ENCODE data around the gene RAMP1.
"Not testable (repeated sequence)": the region's sequence is repeated elsewhere in the genome, so short reads cannot be mapped to it uniquely, and the experiment has no call there.

The RAMP1 gene

DNA sequence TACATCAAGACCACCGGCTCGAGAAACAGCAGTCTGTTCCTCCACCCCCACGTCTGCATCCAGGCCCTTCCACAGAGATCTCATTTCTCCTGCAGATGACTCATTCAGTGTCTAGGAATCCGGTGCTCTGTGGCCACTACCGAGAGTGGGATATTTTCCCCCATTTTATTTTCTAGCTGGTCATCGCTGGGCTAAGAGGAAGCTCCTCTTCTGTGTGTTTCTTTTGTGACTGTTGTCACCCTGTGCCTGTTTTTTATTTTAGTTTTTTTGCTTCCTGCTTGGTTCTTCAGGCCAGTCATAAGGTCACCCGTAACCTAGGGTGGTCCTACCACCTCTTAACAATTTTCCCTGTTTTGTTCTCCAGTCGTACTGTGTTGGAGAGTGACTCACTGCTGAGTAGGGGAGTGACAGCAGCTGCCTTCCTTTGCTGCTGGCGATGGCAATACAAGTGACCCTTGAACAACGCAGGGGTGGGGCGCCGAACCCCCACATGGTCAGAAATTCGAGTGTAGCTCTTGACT, 6.7 kb downstream of the RAMP1 start:
- TF ChIP-seq, protein P1, sequence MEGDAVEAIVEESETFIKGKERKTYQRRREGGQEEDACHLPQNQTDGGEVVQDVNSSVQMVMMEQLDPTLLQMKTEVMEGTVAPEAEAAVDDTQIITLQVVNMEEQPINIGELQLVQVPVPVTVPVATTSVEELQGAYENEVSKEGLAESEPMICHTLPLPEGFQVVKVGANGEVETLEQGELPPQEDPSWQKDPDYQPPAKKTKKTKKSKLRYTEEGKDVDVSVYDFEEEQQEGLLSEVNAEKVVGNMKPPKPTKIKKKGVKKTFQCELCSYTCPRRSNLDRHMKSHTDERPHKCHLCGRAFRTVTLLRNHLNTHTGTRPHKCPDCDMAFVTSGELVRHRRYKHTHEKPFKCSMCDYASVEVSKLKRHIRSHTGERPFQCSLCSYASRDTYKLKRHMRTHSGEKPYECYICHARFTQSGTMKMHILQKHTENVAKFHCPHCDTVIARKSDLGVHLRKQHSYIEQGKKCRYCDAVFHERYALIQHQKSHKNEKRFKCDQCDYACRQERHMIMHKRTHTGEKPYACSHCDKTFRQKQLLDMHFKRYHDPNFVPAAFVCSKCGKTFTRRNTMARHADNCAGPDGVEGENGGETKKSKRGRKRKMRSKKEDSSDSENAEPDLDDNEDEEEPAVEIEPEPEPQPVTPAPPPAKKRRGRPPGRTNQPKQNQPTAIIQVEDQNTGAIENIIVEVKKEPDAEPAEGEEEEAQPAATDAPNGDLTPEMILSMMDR (IDR thresholded peaks at IDR 0.05; ENCODE audit: low read depth, low read length, missing control alignments): no peak
- no peak for DNase-seq (ENCODE audit: low read depth)
- H3K4me3 ChIP-seq (ENCODE audit: low read depth, low read length): no peak overlapping the region

DNA sequence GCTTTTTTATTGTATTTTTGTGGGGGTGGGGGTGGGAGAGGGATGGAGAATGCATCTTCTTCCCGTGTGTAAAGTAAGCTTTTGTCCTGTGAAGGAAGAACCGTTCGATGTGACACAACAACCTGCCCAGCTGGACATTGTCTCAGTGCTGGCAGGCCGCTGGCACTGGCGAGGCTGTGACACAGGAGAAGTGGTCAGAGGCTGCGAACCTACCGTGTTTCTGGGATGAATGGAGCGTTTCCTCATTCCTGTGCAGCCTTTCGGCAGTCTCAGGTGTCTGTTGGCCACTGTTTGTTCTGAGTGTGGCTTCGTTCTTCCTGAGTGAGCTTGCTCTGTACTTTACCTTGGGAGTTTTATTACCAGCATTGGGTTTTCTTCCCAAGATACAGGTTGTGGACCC, 8.0 kb downstream of the RAMP1 start:
- no peak overlapping the region for H3K4me3 ChIP-seq (ENCODE audit: low read depth, low read length)
- TF ChIP-seq, protein P1 (IDR thresholded peaks at IDR 0.05; ENCODE audit: low read depth, low read length, missing control alignments): no peak
- DNase-seq (ENCODE audit: low read depth): no peak

DNA sequence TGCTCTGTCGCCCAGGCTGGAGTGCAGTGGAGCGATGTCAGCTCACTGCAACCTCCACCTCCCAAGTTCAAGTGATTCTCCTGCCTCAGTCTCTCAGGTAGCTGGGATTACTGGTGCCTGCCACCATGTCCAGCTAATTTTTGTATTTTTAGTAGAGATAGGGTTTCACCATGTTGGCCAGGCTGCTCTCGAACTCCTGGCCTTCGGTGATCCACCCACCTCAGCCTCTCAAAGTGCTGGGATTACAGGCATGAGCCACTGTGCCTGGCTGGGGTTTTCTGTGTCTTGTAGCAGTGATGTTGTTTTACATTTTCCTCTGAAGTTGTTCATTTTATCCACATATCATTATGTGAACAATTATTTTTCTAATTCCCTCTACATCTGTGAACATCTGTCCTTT, 8.7 kb downstream of the RAMP1 start:
- not testable (repeated sequence) for H3K4me3 ChIP-seq (ENCODE audit: low read depth, low read length); DNase-seq (ENCODE audit: low read depth)

DNA sequence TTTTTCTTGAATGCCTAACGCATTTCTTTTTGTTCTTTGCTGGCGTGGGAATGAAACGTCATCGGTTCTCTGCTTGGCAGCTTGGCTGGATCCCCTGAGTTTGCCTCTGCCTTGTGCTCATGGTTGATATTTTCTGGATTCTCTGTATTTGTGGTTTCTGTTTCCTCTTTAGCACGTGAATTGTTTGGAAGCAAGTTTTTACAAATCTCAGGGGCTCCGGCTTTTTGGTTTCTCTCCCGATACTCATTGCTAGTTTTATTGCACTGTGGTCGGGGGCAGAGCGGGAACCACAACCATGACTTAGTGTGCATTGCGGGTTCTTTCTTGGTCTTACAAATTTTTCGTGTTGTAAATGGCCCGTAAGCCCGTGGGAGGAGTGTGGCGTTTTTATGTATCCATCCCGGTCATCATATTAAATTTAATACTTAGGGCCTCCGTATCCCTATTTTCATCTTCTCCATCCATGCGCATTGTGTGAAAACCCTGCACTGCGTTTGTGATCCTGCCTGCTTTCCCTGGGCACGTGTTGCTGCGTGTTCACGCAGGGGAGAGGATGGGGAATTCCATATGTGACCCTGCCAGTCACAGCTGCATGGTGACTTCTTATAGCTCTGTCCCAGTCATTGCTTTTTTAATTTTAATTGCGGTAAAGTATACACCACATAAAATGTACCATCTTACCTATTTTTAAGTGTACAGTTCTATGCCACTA, 9.4 kb downstream of the RAMP1 start:
- no peak for DNase-seq (ENCODE audit: low read depth)
- TF ChIP-seq, protein P1 (IDR thresholded peaks at IDR 0.05; ENCODE audit: low read depth, low read length, missing control alignments): no peak
- no peak overlapping the region for H3K4me3 ChIP-seq (ENCODE audit: low read depth, low read length)

DNA sequence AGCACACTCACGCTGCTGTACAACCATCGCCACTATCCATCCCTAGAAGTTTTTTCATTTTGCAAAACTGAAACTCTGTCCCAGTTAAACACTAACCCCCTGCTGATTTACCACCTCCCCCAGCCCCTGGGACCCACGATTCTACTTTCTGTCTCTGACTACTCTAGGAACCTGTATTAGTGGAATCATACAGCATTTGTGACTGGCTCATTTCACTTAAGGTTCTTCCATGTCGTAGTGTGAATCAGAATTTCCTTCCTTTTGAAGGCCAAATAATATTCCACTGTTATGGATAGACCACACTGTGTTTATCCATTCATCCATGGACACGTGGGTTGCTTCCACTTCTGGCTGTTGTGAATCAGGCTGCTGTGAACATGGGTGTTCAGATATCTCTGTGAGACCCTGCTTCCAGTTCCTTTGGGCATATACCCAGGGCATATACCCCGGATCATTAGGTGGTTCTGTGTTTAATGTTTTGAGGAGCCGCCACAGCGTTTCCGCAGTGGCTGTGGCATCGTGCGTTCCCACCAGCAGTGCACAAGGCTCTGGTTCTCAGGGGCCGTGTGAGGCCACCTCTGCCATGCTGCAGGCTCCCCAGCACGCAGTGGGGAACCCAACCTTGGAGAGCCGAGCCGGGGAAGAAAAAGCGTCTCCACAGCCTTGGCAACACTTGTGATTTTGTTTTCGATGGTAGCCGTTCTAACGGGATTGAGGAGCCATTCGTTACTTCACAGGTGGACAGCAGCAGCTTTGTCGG, 10.1 kb downstream of the RAMP1 start:
- DNase-seq (ENCODE audit: low read depth): no peak
- TF ChIP-seq, protein P1 (IDR thresholded peaks at IDR 0.05; ENCODE audit: low read depth, low read length, missing control alignments): no peak
- no peak overlapping the region for H3K4me3 ChIP-seq (ENCODE audit: low read depth, low read length)

DNA sequence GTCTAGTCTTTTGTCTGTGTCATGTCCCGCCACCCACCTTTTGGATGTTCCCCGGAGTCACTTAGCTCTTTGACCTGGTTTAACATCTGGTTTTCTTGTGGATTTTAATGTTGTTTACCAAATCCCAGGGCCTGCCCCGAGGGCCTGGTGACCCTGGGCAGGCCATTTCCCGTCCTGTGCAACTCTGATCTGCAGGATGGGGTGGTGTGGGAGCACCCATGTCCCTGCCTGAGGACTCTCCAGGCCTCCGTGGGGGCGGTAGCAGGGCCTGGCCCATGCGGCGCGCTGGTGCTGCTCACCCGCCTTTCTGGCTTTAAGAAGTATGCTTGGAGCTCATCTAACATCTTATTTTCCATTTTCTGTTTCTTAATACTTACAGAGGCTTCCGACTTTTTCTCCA, 10.7 kb downstream of the RAMP1 start:
- DNase-seq (ENCODE audit: low read depth): no peak
- no peak overlapping the region for H3K4me3 ChIP-seq (ENCODE audit: low read depth, low read length)
- TF ChIP-seq, protein P1 (IDR thresholded peaks at IDR 0.05; ENCODE audit: low read depth, low read length, missing control alignments): no peak

DNA sequence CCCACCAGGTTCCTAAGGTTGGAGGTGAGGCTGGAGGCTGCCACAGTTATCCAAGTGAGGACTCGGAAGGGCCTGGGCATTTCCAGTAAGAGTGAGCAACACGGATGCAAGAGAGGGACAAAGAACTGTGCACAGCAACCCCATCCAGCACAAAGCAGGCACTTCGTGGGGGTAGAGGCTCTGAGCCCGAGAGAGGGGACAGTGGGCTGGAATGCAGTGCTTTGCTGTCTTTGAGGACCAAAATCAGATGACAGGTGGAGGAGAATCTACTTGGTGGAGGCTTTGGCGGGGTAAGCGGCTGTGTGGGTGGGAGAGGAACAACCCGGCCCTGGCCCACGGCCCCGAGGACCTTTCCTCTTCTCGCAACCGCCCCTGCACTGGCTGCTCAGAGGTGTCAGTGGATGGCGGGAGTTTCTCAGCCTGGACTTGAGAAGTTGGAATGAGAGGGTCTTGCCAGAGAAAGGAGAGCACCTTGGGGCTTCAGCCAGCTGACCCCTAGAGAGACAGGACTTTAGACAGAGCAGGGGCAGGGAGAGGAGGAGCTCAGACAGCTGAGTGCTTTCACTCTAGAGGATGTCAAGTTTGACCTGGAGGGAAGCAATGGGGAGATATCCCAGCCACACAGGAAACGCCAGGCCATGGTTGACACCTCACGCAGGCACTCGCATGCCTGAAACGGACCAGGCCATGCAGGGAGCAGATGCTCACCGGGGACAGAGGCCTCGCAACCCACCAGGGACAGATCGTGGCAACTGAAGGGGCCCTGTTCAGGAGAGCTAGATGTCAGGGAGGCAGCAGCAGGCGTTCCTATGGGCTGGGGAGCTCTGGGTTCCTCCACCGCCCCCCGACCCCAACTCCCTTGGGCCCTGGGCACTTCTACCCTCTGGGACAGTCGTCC, 11.6 kb downstream of the RAMP1 start:
- no peak for DNase-seq (ENCODE audit: low read depth)
- TF ChIP-seq, protein P1 (IDR thresholded peaks at IDR 0.05; ENCODE audit: low read depth, low read length, missing control alignments): no peak
- H3K4me3 ChIP-seq (ENCODE audit: low read depth, low read length): no peak overlapping the region
